Melanocyte of skin (primary cell): Measurements from ENCODE around the gene TBC1D22B. TPM values are rescaled to one million over a fixed set of nuclear protein-coding genes. Genes with fewer than 3 reads are reported as not detected.

Experiments used
- small RNA-seq, 2 donors: library from RNA; depleted of rRNA; stranded (forward); fragments of <200 nt; gene quantifications; one replicate each; pipeline ENCODE3, GENCODE V24; 2012
- total RNA-seq, 2 donors: library from RNA; depleted of rRNA; stranded (reverse); fragments of >200 nt; gene quantifications; 2 replicates each; pipeline ENCODE4 v1.2.3, GENCODE V29; 2012

The TBC1D22B gene
- 1 to 10 TPM; 9.7 to 10.0 TPM for total RNA-seq

DNA sequence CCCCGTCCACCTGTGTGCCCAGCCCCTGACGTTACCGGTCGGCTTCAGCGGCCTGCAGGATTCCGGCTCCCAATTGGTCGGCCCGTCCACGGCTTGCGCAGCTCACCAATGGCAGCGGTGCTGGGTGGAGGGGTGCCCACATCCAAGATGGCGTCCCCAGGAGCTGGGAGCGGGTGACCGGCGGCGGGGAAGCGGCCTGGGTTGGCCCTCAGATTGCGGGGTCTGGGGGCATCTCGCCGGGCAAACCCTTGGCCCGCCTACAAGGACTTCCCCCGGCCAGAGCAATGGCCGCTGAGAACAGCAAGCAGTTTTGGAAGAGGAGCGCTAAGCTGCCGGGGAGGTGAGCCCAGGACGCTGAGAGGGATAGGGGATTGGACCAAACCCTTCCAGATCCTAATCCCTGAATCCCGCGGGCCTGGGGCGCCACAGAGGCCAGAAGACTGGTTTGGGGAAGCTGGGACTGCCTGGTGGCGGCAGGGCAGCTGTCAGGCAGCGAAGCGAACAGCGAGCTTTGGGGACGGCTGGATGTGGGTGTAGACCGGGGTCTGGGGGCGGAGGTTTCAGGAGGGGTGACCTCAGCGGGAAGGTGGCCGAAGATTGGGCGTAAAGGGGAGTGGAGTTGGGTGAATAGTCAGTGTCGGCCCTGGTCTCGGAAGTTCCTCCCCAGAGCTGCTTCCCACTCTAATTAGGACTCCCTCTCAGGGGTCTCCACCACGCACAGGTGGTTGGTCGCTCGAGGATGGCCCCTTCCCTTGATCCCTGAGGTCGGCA, at the start of gene TBC1D22B, which contains the start of gene TMEM217:
TSS of gene TBC1D22B (plus strand) at position 139 of the 771 bp plus-strand sequence. CDS start at position 285, 146 bp downstream.
TSS of gene TMEM217 (minus strand) at position 511 of the 771 bp plus-strand sequence. CDS start 39,114 bp downstream, outside the sequence.

DNA sequence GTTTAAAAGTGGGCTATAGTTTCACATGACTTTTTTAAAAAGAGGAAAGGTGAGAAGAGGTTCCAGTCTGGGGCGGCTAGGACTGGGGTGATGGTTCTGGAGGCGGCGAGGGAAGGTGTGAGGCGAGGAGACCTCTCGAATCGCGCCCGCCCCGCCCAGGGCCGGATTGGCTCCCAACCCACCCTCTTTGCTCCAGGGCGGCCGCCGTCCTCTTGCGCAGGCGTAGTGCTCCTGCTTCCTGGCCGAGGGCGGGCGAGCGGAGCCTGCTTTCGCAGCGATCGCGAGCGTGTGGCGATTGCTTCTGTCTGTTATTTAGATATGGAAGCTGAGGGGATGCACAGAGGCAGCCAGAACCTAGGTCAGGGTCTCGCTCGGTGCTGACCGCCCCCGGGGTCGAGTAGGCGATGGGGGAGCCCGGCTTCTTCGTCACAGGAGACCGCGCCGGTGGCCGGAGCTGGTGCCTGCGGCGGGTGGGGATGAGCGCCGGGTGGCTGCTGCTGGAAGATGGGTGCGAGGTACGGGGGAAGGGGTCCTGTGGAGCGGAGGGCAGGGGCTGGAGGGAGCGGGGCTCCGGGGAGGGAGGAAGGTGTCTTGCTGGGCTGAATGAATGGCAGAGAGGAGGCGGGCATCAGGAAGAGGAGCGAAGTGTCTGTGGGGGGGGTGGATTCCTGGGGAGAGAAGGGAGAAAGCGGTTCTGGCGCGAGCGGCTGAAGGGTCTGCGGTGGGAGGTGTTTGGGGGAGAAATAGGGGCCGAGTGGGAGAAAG, 96.4 kb downstream of the TBC1D22B start, which contains the start of gene RNF8:
TSS of gene RNF8 (plus strand) at position 223 of the 765 bp plus-strand sequence. CDS start at position 405, 182 bp downstream.

Small RNAs within 50 kb of the gene (small RNA-seq; reads per million reads assigned to genes)
- gene AL096712.1, result 0 reads per million in 2 donors
- 0 reads per million in 2 donors for gene RN7SL273P

Other genes with a start within 250 kb of the TBC1D22B start
- gene PIM1, start 87.6 kb upstream of the TBC1D22B start, total RNA-seq, result 1 to 10 TPM; 2.4 to 3.0 TPM
- 1 to 10 TPM in 1 of 2 donors, under 1 TPM in 1; 0.33 to 2.4 TPM for gene TMEM217, start 372 bp downstream of the TBC1D22B start, total RNA-seq
- 10 to 100 TPM; 18.9 to 24.6 TPM for gene RNF8, start 96.2 kb downstream of the TBC1D22B start, total RNA-seq
- 10 to 100 TPM; 66.8 to 69.6 TPM for gene CMTR1, start 175.4 kb downstream of the TBC1D22B start, total RNA-seq
- gene CCDC167, start 242.1 kb downstream of the TBC1D22B start, total RNA-seq, result 10 to 100 TPM; 23.4 to 33.0 TPM